H9 (cell line): ENCODE data around the gene KTI12. TPM values are rescaled to one million over a fixed set of nuclear protein-coding genes. Genes with fewer than 3 reads are reported as not detected.

Source experiments
- DNase-seq: peaks from one replicate; pipeline ENCODE4 v3.0.0-alpha.2; 2017
- H2AFZ ChIP-seq: one replicate; pipeline ENCODE4 v1.6.1; 2013; ENCODE audit warnings: mild to moderate bottlenecking, low read length, control low read depth, moderate library complexity
- H2AK5ac ChIP-seq: 2 replicates; pipeline ENCODE4 v1.6.1; 2013; ENCODE audit warnings: low read length, control low read depth, mixed read lengths; ENCODE audit not compliant: insufficient read length
- H2BK120ac ChIP-seq: one replicate; pipeline ENCODE4 v1.6.1; 2013; ENCODE audit warnings: low read depth, mild to moderate bottlenecking, low read length, control low read depth, inconsistent platforms; ENCODE audit not compliant: poor library complexity, severe bottlenecking
- H2BK12ac ChIP-seq: 2 replicates; pipeline ENCODE4 v1.6.1; 2013; ENCODE audit warnings: low read length, control low read depth, mixed read lengths, low read depth; ENCODE audit not compliant: insufficient read length
- H2BK15ac ChIP-seq: 2 replicates; pipeline ENCODE4 v1.6.1; 2013; ENCODE audit warnings: low read depth, low read length, control low read depth
- H2BK20ac ChIP-seq: one replicate; pipeline ENCODE4 v1.6.1; 2013; ENCODE audit warnings: low read depth, mild to moderate bottlenecking, low read length, control low read depth, inconsistent platforms; ENCODE audit not compliant: poor library complexity, severe bottlenecking
- H2BK5ac ChIP-seq: 2 replicates; pipeline ENCODE4 v1.6.1; 2013; ENCODE audit warnings: low read length, control low read depth, mixed read lengths; ENCODE audit not compliant: insufficient read length
- H3K14ac ChIP-seq: 2 replicates; pipeline ENCODE4 v1.6.1; 2013; ENCODE audit warnings: low read length, control low read depth; ENCODE audit not compliant: insufficient read depth
- H3K18ac ChIP-seq: 2 replicates; pipeline ENCODE4 v1.6.1; 2013; ENCODE audit warnings: low read depth, mild to moderate bottlenecking, mixed read lengths, low read length, control low read depth; ENCODE audit not compliant: insufficient read length
- H3K23ac ChIP-seq: 2 replicates; pipeline ENCODE4 v1.6.1; 2013; ENCODE audit warnings: low read length, control low read depth, mixed read lengths, low read depth; ENCODE audit not compliant: insufficient read length
- H3K23me2 ChIP-seq: 2 replicates; pipeline ENCODE4 v1.6.1; 2013; ENCODE audit warnings: low read depth, mild to moderate bottlenecking, mixed read lengths, low read length, control low read depth; ENCODE audit not compliant: insufficient read length, poor library complexity, severe bottlenecking
- H3K27ac ChIP-seq: 2 replicates; pipeline ENCODE4 v1.5.1; 2013; ENCODE audit warnings: low read length, control low read depth, mixed read lengths, low read depth; ENCODE audit not compliant: insufficient read length
- H3K27me3 ChIP-seq: 2 replicates; pipeline ENCODE4 v1.6.1; 2013; ENCODE audit warnings: low read length, control low read depth, inconsistent platforms; ENCODE audit not compliant: insufficient read depth
- H3K4ac ChIP-seq: 2 replicates; pipeline ENCODE4 v1.6.1; 2013; ENCODE audit warnings: low read depth, mild to moderate bottlenecking, control low read depth, inconsistent platforms, low read length, moderate library complexity
- H3K4me1 ChIP-seq: 2 replicates; pipeline ENCODE4 v1.6.1; 2013; ENCODE audit warnings: low read length, control low read depth, inconsistent platforms; ENCODE audit not compliant: insufficient read depth
- H3K4me2 ChIP-seq: 2 replicates; pipeline ENCODE4 v1.6.1; 2013; ENCODE audit warnings: low read length, control low read depth, mixed read lengths; ENCODE audit not compliant: insufficient read length, insufficient read depth
- H3K56ac ChIP-seq: 2 replicates; pipeline ENCODE4 v1.6.1; 2013; ENCODE audit warnings: low read depth, mild to moderate bottlenecking, mixed read lengths, low read length, control low read depth; ENCODE audit not compliant: insufficient read length
- H3K79me1 ChIP-seq: 2 replicates; pipeline ENCODE4 v1.6.1; 2013; ENCODE audit warnings: low read depth, mild to moderate bottlenecking, moderate library complexity, low read length, control low read depth, inconsistent platforms; ENCODE audit not compliant: insufficient read depth, poor library complexity, severe bottlenecking
- H3K79me2 ChIP-seq: 2 replicates; pipeline ENCODE4 v1.6.1; 2013; ENCODE audit warnings: low read length, control low read depth, inconsistent platforms; ENCODE audit not compliant: insufficient read depth
- H3K9ac ChIP-seq: 2 replicates; pipeline ENCODE4 v1.6.1; 2013; ENCODE audit warnings: low read length, control low read depth, mixed read lengths; ENCODE audit not compliant: insufficient read length; ENCODE audit errors: extremely low read depth
- H3K9me3 ChIP-seq: one replicate; pipeline ENCODE4 v1.6.1; 2013; ENCODE audit warnings: low read depth, low read length, inconsistent platforms; ENCODE audit not compliant: control insufficient read depth
- H3T11ph ChIP-seq: one replicate; pipeline ENCODE4 v1.6.1; 2013; ENCODE audit warnings: mild to moderate bottlenecking, low read length, control low read depth, inconsistent platforms
- H4K20me1 ChIP-seq: one replicate; pipeline ENCODE4 v1.6.1; 2013; ENCODE audit not compliant: control insufficient read depth, insufficient read length, insufficient read depth
- H4K5ac ChIP-seq: 2 replicates; pipeline ENCODE4 v1.6.1; 2013; ENCODE audit warnings: low read depth, mild to moderate bottlenecking, mixed read lengths, low read length, control low read depth; ENCODE audit not compliant: insufficient read length
- H4K8ac ChIP-seq: replicated peaks from 2 replicates; pipeline ENCODE4 v1.6.1; 2013; ENCODE audit warnings: low read length, control low read depth, mixed read lengths, low read depth; ENCODE audit not compliant: insufficient read length
- H4K91ac ChIP-seq: 2 replicates; pipeline ENCODE4 v1.6.1; 2013; ENCODE audit warnings: low read depth, mild to moderate bottlenecking, moderate library complexity, mixed read lengths, low read length, control low read depth; ENCODE audit not compliant: insufficient read length
- H3K27ac Mint-ChIP-seq, 3 experiments: 2 replicates in 2 of 3; 3 replicates in 1 of 3; pipeline ENCODE4 v1.8.0; 2020 to 2021; ENCODE audit warnings: mixed read lengths in 3 of 3, mild to moderate bottlenecking in 1 of 3, moderate library complexity in 1 of 3
- H3K27me3 Mint-ChIP-seq: 2 replicates; pipeline ENCODE4 v1.8.0; 2021; ENCODE audit warnings: low read depth, mild to moderate bottlenecking, moderate library complexity, mixed read lengths
- H3K36me3 Mint-ChIP-seq, 3 experiments: 2 replicates in 2 of 3; 3 replicates in 1 of 3; pipeline ENCODE4 v1.8.0; 2020 to 2021; ENCODE audit warnings: low read depth in 3 of 3, mixed read lengths in 3 of 3; ENCODE audit not compliant: insufficient read depth in 1 of 3
- H3K4me1 Mint-ChIP-seq, 2 experiments: 2 replicates each; pipeline ENCODE4 v1.8.0; 2020; ENCODE audit warnings: mixed read lengths in 2 of 2
- H3K4me3 Mint-ChIP-seq, 2 experiments: 2 replicates in 1 of 2; 3 replicates in 1 of 2; pipeline ENCODE4 v1.8.0; 2020 to 2021; ENCODE audit warnings: mild to moderate bottlenecking in 2 of 2, mixed read lengths in 2 of 2, moderate library complexity in 1 of 2
- H3K9me3 Mint-ChIP-seq, 2 experiments: 2 replicates in 1 of 2; 3 replicates in 1 of 2; pipeline ENCODE4 v1.8.0; 2020; ENCODE audit warnings: mild to moderate bottlenecking in 2 of 2, mixed read lengths in 2 of 2, moderate library complexity in 1 of 2
- CTCF ChIP-seq: fragments of 200-600 bp; sonication (generic); conservative IDR thresholded peaks from 3 replicates; pipeline ENCODE4 v1.8.0; 2021; ENCODE audit warnings: antibody characterized with exemption, mild to moderate bottlenecking
- WGBS: extraction: QIAGEN DNeasy Blood & Tissue Kit; methylation state at CpG from one replicate; pipeline ENCODE4 v1.1.7; 2013; ENCODE audit warnings: missing lambda C conversion rate, low lambda C conversion rate, mixed read lengths; ENCODE audit not compliant: insufficient read length; ENCODE audit errors: extremely low coverage; 5-methylcytosine and 5-hydroxymethylcytosine counted together
- total RNA-seq: library from RNA; stranded (reverse); gene quantifications from 2 replicates; pipeline ENCODE4 v1.2.1, GENCODE V29; 2021

KTI12 gene
- total RNA-seq, 1 experiment from 2014 or later = 16.7 TPM

GRCh38 chr1:52045236-52045635 is 11.6 kb upstream of the KTI12 start:
- Histone ChIP-seq H3K56ac (no peak overlapping the region), H3K23ac (no peak overlapping the region), H3K9me3 (no peaks in the 10 kb centered on the region), H3K27ac (no peak overlapping the region), H4K5ac (no peak overlapping the region), H2BK12ac (no peak overlapping the region), H2BK120ac (no peak overlapping the region), H3K79me2 (peaks cover 6% of the 10 kb centered on the region; the same call in 1 of the 2 replicates), H2AFZ (no peak overlapping the region), H3K23me2 (no peaks in the 10 kb centered on the region), H3K4ac (no peak overlapping the region), H4K91ac (no peak overlapping the region), H3K79me1 (no peaks in the 10 kb centered on the region), H3K27me3 (no peaks in the 10 kb centered on the region), H4K20me1 (no peaks in the 10 kb centered on the region), H2BK15ac (no peak overlapping the region), H2BK20ac (no peak overlapping the region), H3K14ac (no peak overlapping the region), H3K9ac (no peak overlapping the region), H2AK5ac (no peak overlapping the region), H2BK5ac (no peak overlapping the region), H3T11ph (no peak overlapping the region), H3K4me2 (no peak overlapping the region), H4K8ac (no peak overlapping the region), H3K4me1 (0 out of 2 replicates have a peak, but pooled peaks cover 3% of the 10 kb centered on the region), H3K18ac (no peak overlapping the region)
- no peaks in the 10 kb centered on the region for H3K27me3 Mint-ChIP-seq
- DNase-seq = no peak
- H3K36me3 Mint-ChIP-seq = peaks cover 4 to 30% (median 28%) of the 10 kb centered on the region in 3 experiments; a peak in 6 of 7 replicates
- no peak for TF ChIP-seq CTCF
- no CpG with 5 or more reads among the region's 2 CpGs for WGBS
- no peak overlapping the region for H3K4me3 Mint-ChIP-seq
- no peaks in the 10 kb centered on the region for H3K9me3 Mint-ChIP-seq
- H3K27ac Mint-ChIP-seq = no peak overlapping the region
- H3K4me1 Mint-ChIP-seq = peaks cover 0 to 7% of the 10 kb centered on the region in 2 experiments; a peak in 1 of 4 replicates
